GM10847 (cell line): ENCODE measurements around the gene ATAT1.
A peak's percentile ranks its signal among the peaks of the same experiment; 100 is the strongest.

Experiments
- POLR2A ChIP-seq: IDR thresholded peaks from 2 replicates; pipeline ENCODE4 v1.6.1; 2011; ENCODE audit not compliant: insufficient read length; ENCODE audit errors: extremely low read depth

The ATAT1 gene

DNA sequence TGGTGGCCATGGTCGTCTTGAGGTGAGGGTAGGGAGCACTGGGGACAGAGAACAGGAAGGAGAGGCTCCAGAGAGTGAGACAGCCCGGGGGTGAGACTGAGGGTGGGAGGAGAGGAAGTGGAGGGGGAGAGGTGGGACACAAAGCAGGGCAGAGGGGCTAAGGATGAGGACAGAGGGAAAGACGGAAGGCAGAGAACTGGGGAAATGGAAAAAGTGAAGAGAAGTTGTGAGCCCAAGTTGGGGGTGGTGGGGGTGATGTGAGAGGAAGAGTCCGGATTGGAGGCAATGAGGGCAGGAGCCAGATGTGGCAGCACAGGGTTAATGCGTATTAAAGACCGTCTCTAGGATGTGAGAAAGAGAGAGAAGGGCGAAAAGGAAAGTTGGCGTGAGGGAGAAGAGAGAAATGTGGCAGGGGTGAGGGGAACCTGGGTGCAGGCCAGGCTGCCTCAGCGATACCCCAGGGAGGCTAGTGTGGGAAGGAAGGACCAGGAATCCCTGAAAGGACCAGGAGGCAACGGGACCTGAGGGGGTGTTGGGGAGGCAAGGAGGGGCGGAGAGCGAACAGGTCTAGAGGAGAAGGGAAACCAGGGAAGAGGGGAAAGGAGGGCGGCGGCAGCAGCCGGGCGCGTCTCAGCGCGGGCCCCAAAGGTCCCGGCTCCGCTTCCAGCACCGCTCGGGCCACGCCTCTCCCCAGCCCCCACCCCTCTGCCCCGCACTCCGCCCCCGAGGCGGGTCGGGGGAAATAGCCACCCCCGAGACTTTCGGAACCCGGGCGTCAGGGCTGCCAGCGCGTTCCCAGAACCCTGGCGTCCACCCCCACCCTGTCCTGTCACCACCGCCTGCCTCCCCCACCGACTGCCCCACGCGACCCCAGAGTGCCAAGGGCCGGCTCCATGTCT, 59.6 kb downstream of the ATAT1 start, which contains the start of gene PPP1R18:
Gene PPP1R18, minus strand, starts transcription at position 637 of the 899 bp plus-strand sequence. Its CDS starts 627 bp downstream, at position 10.
- peak; percentile 31 for TF ChIP-seq POLR2A

DNA sequence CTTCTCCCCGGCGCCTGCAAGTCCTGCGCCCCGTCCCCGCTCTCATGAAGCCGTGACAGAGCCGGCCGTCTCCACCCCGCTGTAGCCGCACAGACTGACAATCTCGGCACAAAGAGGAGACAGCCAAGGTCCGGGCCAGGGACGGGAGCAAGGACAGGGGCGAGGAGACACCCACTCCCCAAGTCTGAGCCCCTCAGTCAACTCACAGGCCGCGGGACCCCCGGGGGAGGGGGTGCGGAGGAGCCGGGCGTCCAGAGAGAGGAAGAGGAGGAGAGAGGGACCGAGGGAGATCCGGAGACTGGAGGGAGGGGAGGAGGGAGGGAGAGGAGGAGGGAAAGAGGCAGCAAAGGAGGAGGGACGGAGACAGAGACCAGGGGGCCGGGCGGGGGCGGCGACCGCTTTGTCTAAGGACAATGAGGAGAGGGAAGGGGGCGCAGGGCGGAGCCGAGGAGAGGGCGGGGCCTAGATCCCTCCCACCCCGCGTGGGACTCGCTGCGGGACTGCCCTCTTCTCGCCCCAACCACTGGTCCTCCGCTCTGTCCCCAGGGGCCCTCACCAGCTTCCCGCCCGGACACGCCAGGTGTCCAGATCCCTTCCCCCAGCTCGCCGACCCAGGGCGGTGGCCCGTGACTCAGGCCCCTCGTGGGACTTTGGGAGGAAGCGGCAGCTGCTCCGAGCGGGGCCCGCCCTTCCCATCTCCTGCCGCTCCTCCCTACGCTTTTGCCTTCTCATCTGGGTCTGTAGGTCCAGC, 60.4 kb downstream of the ATAT1 start:
- peak; percentile 5 for TF ChIP-seq POLR2A

DNA sequence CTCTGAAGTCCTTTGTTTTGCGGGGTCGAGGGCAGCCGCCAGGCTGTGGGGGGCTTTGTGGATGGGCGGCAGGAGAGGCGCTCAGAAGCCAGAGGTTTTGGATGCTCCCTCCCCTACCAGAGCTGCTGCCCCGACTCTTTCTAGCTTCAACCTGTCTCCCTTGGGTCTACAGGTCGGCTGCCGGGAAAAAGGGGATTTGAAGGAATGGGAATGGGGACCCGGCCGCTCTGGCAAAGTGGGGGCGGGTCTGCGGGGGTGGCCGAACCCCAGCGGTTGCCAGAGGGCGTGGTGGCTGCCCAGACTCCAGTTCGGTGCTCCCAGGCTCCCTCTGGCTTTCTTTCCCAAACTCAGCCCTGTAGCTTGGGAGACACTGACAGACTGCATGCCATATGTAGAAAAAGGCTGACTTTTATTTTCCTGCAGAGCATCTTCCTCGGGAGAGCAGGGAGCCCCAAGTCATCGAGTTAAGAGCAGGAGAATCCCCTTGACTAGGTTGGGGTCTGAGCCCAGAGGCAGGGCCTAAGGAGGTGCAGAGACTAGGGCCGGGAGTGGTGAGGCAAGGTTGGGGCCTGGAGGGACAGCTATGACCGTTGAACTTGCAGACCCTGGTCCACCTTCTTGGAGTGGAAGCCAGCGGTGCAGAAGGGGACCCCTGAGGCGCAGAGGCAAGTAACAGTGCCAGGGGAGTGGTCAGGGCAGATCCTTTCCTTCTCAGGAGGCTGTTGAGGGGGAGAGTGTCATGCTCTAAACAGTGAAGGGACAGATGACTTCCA, 61.2 kb downstream of the ATAT1 start:
- peak; percentile 31 for TF ChIP-seq POLR2A

DNA sequence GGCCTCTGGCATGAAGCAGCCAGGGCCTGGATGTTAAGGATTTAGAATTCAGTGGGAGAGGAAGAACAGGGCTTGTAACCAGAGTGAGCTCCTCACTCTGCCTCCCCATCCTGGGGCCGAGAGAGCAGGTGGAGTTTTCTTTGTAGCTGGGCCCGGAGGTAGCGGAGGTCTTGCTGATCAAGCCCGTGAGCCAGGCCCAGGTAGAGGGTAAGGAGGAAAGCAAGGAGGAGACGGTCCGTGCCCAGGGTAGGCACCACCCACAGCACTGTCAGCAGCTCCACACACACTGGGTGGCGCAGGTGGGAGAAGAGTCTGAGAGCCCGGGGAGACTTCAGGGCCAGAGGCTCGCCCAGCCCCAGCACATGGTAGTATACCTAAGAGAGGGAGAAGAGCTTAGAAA, 61.9 kb downstream of the ATAT1 start:
- TF ChIP-seq POLR2A = no peak

DNA sequence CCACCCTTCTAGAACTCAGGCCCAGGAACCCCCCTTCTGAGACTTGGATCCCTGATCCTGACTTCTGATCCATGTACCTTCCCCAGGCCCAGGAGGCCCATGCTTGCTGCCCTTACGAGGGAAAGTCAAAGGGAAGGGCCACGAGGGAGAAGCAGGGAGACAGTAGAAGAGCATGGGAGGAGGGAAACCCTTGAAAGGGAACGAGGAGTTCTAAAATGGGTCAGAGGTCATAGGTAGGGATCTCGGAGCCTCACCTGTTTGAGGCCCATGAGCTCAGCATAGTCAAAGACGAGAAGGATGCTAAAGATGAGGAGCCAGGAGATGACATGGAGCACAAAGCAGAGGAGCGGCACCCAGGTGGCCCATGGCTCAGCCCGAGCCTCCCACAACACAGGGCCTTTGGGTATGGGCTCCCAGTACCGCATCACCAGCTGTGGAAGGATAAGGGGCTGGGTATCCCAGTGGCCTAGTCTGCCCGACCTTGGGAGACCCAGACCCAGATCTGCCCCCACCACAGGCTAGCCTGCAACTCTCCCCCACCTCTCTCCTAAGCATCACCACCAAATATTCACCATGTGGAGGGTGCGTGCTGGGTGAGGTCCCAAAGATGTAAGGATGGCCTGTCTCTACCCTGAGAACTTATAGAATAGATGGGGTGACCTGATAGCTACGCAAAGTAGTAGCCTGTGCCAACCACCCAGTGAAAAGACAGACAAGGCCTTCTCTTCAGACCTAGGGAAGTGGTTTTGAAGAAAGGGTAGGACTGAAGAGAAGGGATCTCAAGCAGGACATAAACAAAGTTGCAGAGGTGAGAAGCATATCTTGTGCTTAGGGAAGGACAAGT, 62.6 kb downstream of the ATAT1 start:
- TF ChIP-seq POLR2A = no peak

DNA sequence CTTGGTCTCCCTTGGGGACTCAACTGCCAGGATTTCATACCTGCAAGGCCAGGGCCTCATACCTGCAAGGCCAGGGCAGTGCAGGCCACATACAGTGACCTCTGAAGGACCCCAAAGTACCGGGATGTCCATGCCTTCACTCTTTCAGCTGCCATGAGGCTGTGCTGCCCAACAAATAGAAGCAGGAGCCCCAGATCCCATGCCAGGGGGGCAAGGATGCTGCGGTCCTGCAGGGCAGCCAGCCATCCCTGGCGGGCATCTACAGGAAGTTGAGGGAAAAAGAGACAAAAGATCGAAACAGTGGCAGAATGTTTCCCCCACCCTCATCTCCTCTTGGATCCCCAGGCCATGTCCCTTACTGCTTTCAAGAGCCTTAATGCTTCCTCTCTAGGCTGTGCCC, 63.3 kb downstream of the ATAT1 start:
- TF ChIP-seq POLR2A = no peak

DNA sequence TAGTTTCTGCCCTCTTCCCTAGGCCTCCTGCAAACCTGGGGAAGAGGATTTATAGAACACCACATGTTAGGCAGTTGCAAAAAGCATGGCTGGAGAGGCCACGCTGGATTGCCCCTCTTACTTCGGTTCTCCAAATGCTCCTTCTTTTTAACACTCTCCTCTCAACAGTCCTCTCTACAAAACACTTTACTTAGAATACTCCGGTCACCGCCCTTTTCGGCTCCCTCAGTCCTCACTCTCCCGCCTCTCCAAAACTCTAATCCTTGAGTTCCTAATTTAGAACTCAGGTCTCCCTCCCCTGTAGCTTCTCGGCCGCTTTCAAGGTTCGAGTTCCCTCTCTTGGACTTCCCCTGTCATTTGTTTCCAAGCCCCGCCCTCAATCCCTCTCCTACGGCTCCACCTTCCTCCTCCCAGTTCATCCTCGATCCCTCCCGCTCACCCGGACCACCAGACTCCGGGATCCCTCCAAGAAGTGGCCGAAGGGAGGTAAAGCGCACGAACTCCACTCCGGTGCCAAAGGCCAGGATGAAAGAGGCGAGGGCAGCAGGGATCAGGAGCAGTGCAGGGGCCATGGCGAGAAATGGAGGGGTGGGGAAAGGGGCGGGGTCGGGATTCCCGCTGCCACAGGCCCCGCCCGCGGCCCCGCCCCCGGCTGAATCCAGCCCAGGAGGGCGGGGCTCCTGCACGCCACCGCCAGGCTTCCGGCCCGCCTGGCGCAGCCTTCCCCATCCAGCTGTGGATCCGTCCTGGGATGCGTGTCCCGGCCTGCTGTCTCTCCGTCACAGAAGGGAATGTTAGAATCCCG, 63.9 kb downstream of the ATAT1 start, which contains the start of gene NRM:
Gene NRM, minus strand, starts transcription at position 582 of the 805 bp plus-strand sequence. Its CDS starts 10 bp downstream, at position 572.
- TF ChIP-seq POLR2A = peak; percentile 65

DNA sequence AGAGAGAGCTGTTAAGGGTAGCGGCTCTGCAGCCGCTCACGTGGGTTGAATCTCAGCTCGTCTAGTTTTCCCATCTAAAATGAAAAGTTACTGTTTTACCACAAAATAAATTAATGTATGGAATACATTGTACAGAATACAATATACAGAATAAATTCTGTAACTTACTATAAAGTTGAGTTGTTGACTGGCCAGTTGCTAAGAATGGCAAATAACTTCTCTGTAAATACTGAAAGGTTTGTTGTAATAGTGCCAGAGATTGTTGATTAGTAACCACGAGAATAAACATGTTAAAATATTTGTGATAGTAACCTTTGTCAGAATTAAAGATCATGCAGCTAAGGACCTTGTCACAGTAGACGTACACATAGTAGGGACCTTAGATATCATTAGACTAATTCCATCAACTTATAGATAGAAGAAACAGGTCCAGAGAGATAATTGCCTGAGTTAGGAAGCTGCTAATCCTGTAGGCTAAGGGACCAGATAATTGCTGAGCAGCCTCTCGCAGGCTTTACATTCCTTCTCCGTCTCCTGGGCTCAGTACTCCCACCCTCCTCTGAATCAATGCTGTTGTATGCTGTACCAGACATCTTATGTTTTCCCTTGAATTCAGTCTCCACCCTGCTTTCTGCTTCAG, 64.7 kb downstream of the ATAT1 start:
- TF ChIP-seq POLR2A = no peak
